ENCODE measurements around the gene WNK2. TPM values are rescaled to one million over a fixed set of nuclear protein-coding genes. Genes with fewer than 3 reads are reported as not detected.

Gene WNK2
- total RNA-seq, 2 donors from 2014 or later = 0.70 to 1.1 TPM

GRCh38 chr9:93266521-93267001, 82.6 kb downstream of the WNK2 start:
- no peak for DNase-seq
- ATAC-seq (replicated peaks in 1 of 2) = no peak
- Mint-ChIP-seq H3K27me3 (ENCODE audit: low read depth) (no peaks in the 10 kb centered on the region), H3K36me3 (ENCODE audit: insufficient read depth in 2 of 2) (peaks cover 0 to 9% of the 10 kb centered on the region in 2 donors), H3K9me3 (peaks cover 0 to 2% of the 10 kb centered on the region in 2 donors), H3K27ac (no peak overlapping the region), H3K4me1 (ENCODE audit: low read depth) (peaks cover 27% of the 10 kb centered on the region), H3K4me3 (no peak overlapping the region)

GRCh38 chr9:93267091-93267541, 83.2 kb downstream of the WNK2 start:
- peaks cover 27% of the 10 kb centered on the region for H3K4me1 Mint-ChIP-seq (ENCODE audit: low read depth)
- H3K27me3 Mint-ChIP-seq (ENCODE audit: low read depth) = no peaks in the 10 kb centered on the region
- peaks cover 0 to 2% of the 10 kb centered on the region in 2 donors for H3K9me3 Mint-ChIP-seq
- ATAC-seq (replicated peaks in 1 of 2) (no peak), DNase-seq (no peak)
- peaks cover 0 to 9% of the 10 kb centered on the region in 2 donors for H3K36me3 Mint-ChIP-seq (ENCODE audit: insufficient read depth in 2 of 2)
- no peak overlapping the region for H3K27ac Mint-ChIP-seq
- H3K4me3 Mint-ChIP-seq = no peak overlapping the region

GRCh38 chr9:93267681-93268505, 84.0 kb downstream of the WNK2 start:
- peaks cover 0 to 2% of the 10 kb centered on the region in 2 donors for H3K9me3 Mint-ChIP-seq
- no peak for DNase-seq

GRCh38 chr9:93268551-93269314, 84.8 kb downstream of the WNK2 start:
- ATAC-seq (replicated peaks in 1 of 2) (peak; percentile 66 to 69), DNase-seq (peak; percentile 14 to 43)
- Mint-ChIP-seq H3K9me3 (peaks cover 2% of the 10 kb centered on the region in 2 donors), H3K27ac (no peak overlapping the region), H3K36me3 (ENCODE audit: insufficient read depth in 2 of 2) (peaks cover 0 to 11% of the 10 kb centered on the region in 2 donors), H3K4me1 (ENCODE audit: low read depth) (peaks cover 27% of the 10 kb centered on the region), H3K4me3 (peak overlapping the region; percentile 67 to 71), H3K27me3 (ENCODE audit: low read depth) (no peaks in the 10 kb centered on the region)

More at GRCh38 chr9:93267681-93268505, 84.0 kb downstream of the WNK2 start:
- no peak for ATAC-seq (replicated peaks in 1 of 2)
- Mint-ChIP-seq H3K4me1 (ENCODE audit: low read depth) (peaks cover 27% of the 10 kb centered on the region), H3K27me3 (ENCODE audit: low read depth) (no peaks in the 10 kb centered on the region), H3K36me3 (ENCODE audit: insufficient read depth in 2 of 2) (peaks cover 0 to 11% of the 10 kb centered on the region in 2 donors), H3K27ac (no peak overlapping the region), H3K4me3 (peak overlapping the region in 1 of 2 donors; percentile 67)

- ATAC-seq (replicated peaks in 1 of 2) (no peak), DNase-seq (no peak)
- Mint-ChIP-seq H3K27me3 (ENCODE audit: low read depth) (no peaks in the 10 kb centered on the region), H3K4me3 (no peak overlapping the region), H3K27ac (no peak overlapping the region), H3K36me3 (ENCODE audit: insufficient read depth in 2 of 2) (peaks cover 0 to 11% of the 10 kb centered on the region in 2 donors), H3K9me3 (peaks cover 2% of the 10 kb centered on the region in 2 donors), H3K4me1 (ENCODE audit: low read depth) (peaks cover 27% of the 10 kb centered on the region)
Observed at GRCh38 chr9:93270976-93271375, 87.0 kb downstream of the WNK2 start.

- H3K27ac Mint-ChIP-seq = no peak overlapping the region
- H3K4me3 Mint-ChIP-seq = no peak overlapping the region
- peaks cover 0 to 2% of the 10 kb centered on the region in 2 donors for H3K36me3 Mint-ChIP-seq (ENCODE audit: insufficient read depth in 2 of 2)
- no peaks in the 10 kb centered on the region for H3K4me1 Mint-ChIP-seq (ENCODE audit: low read depth)
- DNase-seq (no peak), ATAC-seq (replicated peaks in 1 of 2) (no peak)
- peaks cover 0 to 2% of the 10 kb centered on the region in 2 donors for H3K9me3 Mint-ChIP-seq
- peaks cover 23% of the 10 kb centered on the region for H3K27me3 Mint-ChIP-seq (ENCODE audit: low read depth)
Observed at GRCh38 chr9:93276973-93277372, 93.0 kb downstream of the WNK2 start.

GRCh38 chr9:93278144-93278543, 94.2 kb downstream of the WNK2 start:
- no peak for DNase-seq
- no peak overlapping the region for H3K27ac Mint-ChIP-seq
- H3K4me3 Mint-ChIP-seq = no peak overlapping the region
- ATAC-seq (replicated peaks in 1 of 2) = no peak
- H3K4me1 Mint-ChIP-seq (ENCODE audit: low read depth) = no peaks in the 10 kb centered on the region
- no peaks in the 10 kb centered on the region for H3K36me3 Mint-ChIP-seq (ENCODE audit: insufficient read depth in 2 of 2)
- H3K27me3 Mint-ChIP-seq (ENCODE audit: low read depth) = peaks cover 26% of the 10 kb centered on the region
- peaks cover 0 to 2% of the 10 kb centered on the region in 2 donors for H3K9me3 Mint-ChIP-seq

GRCh38 chr9:93280661-93281259, 96.8 kb downstream of the WNK2 start:
- Mint-ChIP-seq H3K4me1 (ENCODE audit: low read depth) (no peaks in the 10 kb centered on the region), H3K36me3 (ENCODE audit: insufficient read depth in 2 of 2) (no peaks in the 10 kb centered on the region), H3K27ac (no peak overlapping the region), H3K9me3 (peaks cover 0 to 2% of the 10 kb centered on the region in 2 donors), H3K4me3 (no peak overlapping the region), H3K27me3 (ENCODE audit: low read depth) (peaks cover 26% of the 10 kb centered on the region)
- DNase-seq (no peak), ATAC-seq (replicated peaks in 1 of 2) (no peak)

- DNase-seq = no peak
- no peak overlapping the region for H3K27ac Mint-ChIP-seq
- peaks cover 0 to 2% of the 10 kb centered on the region in 2 donors for H3K9me3 Mint-ChIP-seq
- ATAC-seq (replicated peaks in 1 of 2) = no peak
- H3K36me3 Mint-ChIP-seq (ENCODE audit: insufficient read depth in 2 of 2) = no peaks in the 10 kb centered on the region
- no peaks in the 10 kb centered on the region for H3K4me1 Mint-ChIP-seq (ENCODE audit: low read depth)
- peaks cover 8% of the 10 kb centered on the region for H3K27me3 Mint-ChIP-seq (ENCODE audit: low read depth)
- H3K4me3 Mint-ChIP-seq = no peak overlapping the region
Observed at GRCh38 chr9:93286252-93287188, 102.6 kb downstream of the WNK2 start.

- no peak for ATAC-seq (replicated peaks in 1 of 2)
- Mint-ChIP-seq H3K27me3 (ENCODE audit: low read depth) (peaks cover 1% of the 10 kb centered on the region), H3K4me1 (ENCODE audit: low read depth) (no peaks in the 10 kb centered on the region), H3K9me3 (peaks cover 0 to 2% of the 10 kb centered on the region in 2 donors), H3K36me3 (ENCODE audit: insufficient read depth in 2 of 2) (no peaks in the 10 kb centered on the region), H3K4me3 (no peak overlapping the region), H3K27ac (no peak overlapping the region)
- no peak for DNase-seq
Observed at GRCh38 chr9:93287189-93287552, 103.2 kb downstream of the WNK2 start.

- Mint-ChIP-seq H3K27me3 (ENCODE audit: low read depth) (no peaks in the 10 kb centered on the region), H3K4me1 (ENCODE audit: low read depth) (no peaks in the 10 kb centered on the region), H3K9me3 (peaks cover 0 to 2% of the 10 kb centered on the region in 2 donors), H3K27ac (no peak overlapping the region), H3K4me3 (no peak overlapping the region), H3K36me3 (ENCODE audit: insufficient read depth in 2 of 2) (no peaks in the 10 kb centered on the region)
- ATAC-seq (replicated peaks in 1 of 2) (no peak), DNase-seq (no peak)
Observed at GRCh38 chr9:93287593-93287992, 103.7 kb downstream of the WNK2 start.

GRCh38 chr9:93288341-93288740, 104.4 kb downstream of the WNK2 start:
- no peak for DNase-seq
- Mint-ChIP-seq H3K27me3 (ENCODE audit: low read depth) (no peaks in the 10 kb centered on the region), H3K36me3 (ENCODE audit: insufficient read depth in 2 of 2) (no peaks in the 10 kb centered on the region), H3K9me3 (peaks cover 0 to 2% of the 10 kb centered on the region in 2 donors), H3K4me1 (ENCODE audit: low read depth) (no peaks in the 10 kb centered on the region), H3K4me3 (no peak overlapping the region), H3K27ac (no peak overlapping the region)
- no peak for ATAC-seq (replicated peaks in 1 of 2)
